ENCODE data around the gene LDLRAP1.
A peak's percentile ranks its signal among the peaks of the same experiment; 100 is the strongest.

LDLRAP1 gene

GRCh38 chr1:25572708-25573590 lies 29.5 kb downstream of the LDLRAP1 start:
- TF ChIP-seq CTCF (IDR thresholded peaks at IDR 0.05; ENCODE audit: borderline replicate concordance, control extremely low read depth, extremely low read depth, insufficient read depth, missing control alignments), result peak; percentile 26
- DNase-seq (ENCODE audit: low spot score), result peak; percentile 83
- in situ Hi-C loops (cut with MboI; ENCODE audit: low sequenced_read_pairs, unreplicated experiment), result no loop called here

- TF ChIP-seq CTCF (IDR thresholded peaks at IDR 0.05; ENCODE audit: borderline replicate concordance, control extremely low read depth, extremely low read depth, insufficient read depth, missing control alignments), result no peak
- DNase-seq (ENCODE audit: low spot score), result no peak
Measured at GRCh38 chr1:25573591-25573930, 30.2 kb downstream of the LDLRAP1 start.

GRCh38 chr1:25573961-25574360 lies 30.6 kb downstream of the LDLRAP1 start:
- no peak for DNase-seq (ENCODE audit: low spot score)
- in situ Hi-C loops (cut with MboI; ENCODE audit: low sequenced_read_pairs, unreplicated experiment), result no loop called here
- no peak for TF ChIP-seq CTCF (IDR thresholded peaks at IDR 0.05; ENCODE audit: borderline replicate concordance, control extremely low read depth, extremely low read depth, insufficient read depth, missing control alignments)

More at GRCh38 chr1:25573591-25573930, 30.2 kb downstream of the LDLRAP1 start:
- in situ Hi-C loops (cut with MboI; ENCODE audit: low sequenced_read_pairs, unreplicated experiment), result no loop called here

- DNase-seq (ENCODE audit: low spot score), result no peak
- TF ChIP-seq CTCF (IDR thresholded peaks at IDR 0.05; ENCODE audit: borderline replicate concordance, control extremely low read depth, extremely low read depth, insufficient read depth, missing control alignments), result no peak
- in situ Hi-C loops (cut with MboI; ENCODE audit: low sequenced_read_pairs, unreplicated experiment), result no loop called here
Measured at GRCh38 chr1:25575191-25575590, 31.8 kb downstream of the LDLRAP1 start.

GRCh38 chr1:25576459-25577133 lies 33.2 kb downstream of the LDLRAP1 start:
- TF ChIP-seq CTCF (IDR thresholded peaks at IDR 0.05; ENCODE audit: borderline replicate concordance, control extremely low read depth, extremely low read depth, insufficient read depth, missing control alignments), result no peak
- in situ Hi-C loops (cut with MboI; ENCODE audit: low sequenced_read_pairs, unreplicated experiment), result no loop called here
- no peak for DNase-seq (ENCODE audit: low spot score)

- in situ Hi-C loops (cut with MboI; ENCODE audit: low sequenced_read_pairs, unreplicated experiment), result no loop called here
- DNase-seq (ENCODE audit: low spot score), result no peak
- no peak for TF ChIP-seq CTCF (IDR thresholded peaks at IDR 0.05; ENCODE audit: borderline replicate concordance, control extremely low read depth, extremely low read depth, insufficient read depth, missing control alignments)
Measured at GRCh38 chr1:25577134-25577920, 33.9 kb downstream of the LDLRAP1 start.
